ENCODE data around the gene TDRD12.

Gene TDRD12

GRCh38 chr19:32811151-32811550 lies 91.6 kb downstream of the TDRD12 start:
- Histone ChIP-seq H3K79me2 (ENCODE audit: insufficient read depth, low read depth) (no peaks in the 10 kb centered on the region), H3K4me2 (no peak overlapping the region), H4K20me1 (ENCODE audit: insufficient read depth) (no peaks in the 10 kb centered on the region), H2AFZ (ENCODE audit: low read depth) (no peak overlapping the region), H3K27me3 (ENCODE audit: insufficient read depth, low read depth) (no peaks in the 10 kb centered on the region), H3K4me1 (ENCODE audit: low read depth, poor library complexity, severe bottlenecking) (no peaks in the 10 kb centered on the region), H3K27ac (no peak overlapping the region), H3K9ac (no peak overlapping the region), H3K36me3 (ENCODE audit: insufficient read depth) (no peaks in the 10 kb centered on the region), H3K4me3 (IDR thresholded peaks at IDR 0.05; ENCODE audit: insufficient read depth, low read depth, low read length) (no peak overlapping the region)
- no peak for TF ChIP-seq CTCF (conservative IDR thresholded peaks at IDR 0.05; ENCODE audit: low read depth, low read length)

- no peak overlapping the region for H3K9ac ChIP-seq
- no peak overlapping the region for H3K4me3 ChIP-seq (IDR thresholded peaks at IDR 0.05; ENCODE audit: insufficient read depth, low read depth, low read length)
- H3K27ac ChIP-seq, result no peak overlapping the region
- H4K20me1 ChIP-seq (ENCODE audit: insufficient read depth), result no peaks in the 10 kb centered on the region
- no peaks in the 10 kb centered on the region for H3K36me3 ChIP-seq (ENCODE audit: insufficient read depth)
- no peak for TF ChIP-seq CTCF (conservative IDR thresholded peaks at IDR 0.05; ENCODE audit: low read depth, low read length)
- H2AFZ ChIP-seq (ENCODE audit: low read depth), result no peak overlapping the region
- no peak overlapping the region for H3K4me2 ChIP-seq
- no peaks in the 10 kb centered on the region for H3K79me2 ChIP-seq (ENCODE audit: insufficient read depth, low read depth)
- no peaks in the 10 kb centered on the region for H3K4me1 ChIP-seq (ENCODE audit: low read depth, poor library complexity, severe bottlenecking)
- no peaks in the 10 kb centered on the region for H3K27me3 ChIP-seq (ENCODE audit: insufficient read depth, low read depth)
Observed at GRCh38 chr19:32812036-32812435, 92.5 kb downstream of the TDRD12 start.

GRCh38 chr19:32812571-32812970 lies 93.0 kb downstream of the TDRD12 start:
- Histone ChIP-seq H3K9ac (no peak overlapping the region), H4K20me1 (ENCODE audit: insufficient read depth) (no peaks in the 10 kb centered on the region), H3K27ac (no peak overlapping the region), H3K4me2 (no peak overlapping the region), H3K36me3 (ENCODE audit: insufficient read depth) (no peaks in the 10 kb centered on the region), H3K27me3 (ENCODE audit: insufficient read depth, low read depth) (no peaks in the 10 kb centered on the region), H2AFZ (ENCODE audit: low read depth) (no peak overlapping the region), H3K79me2 (ENCODE audit: insufficient read depth, low read depth) (no peaks in the 10 kb centered on the region), H3K4me3 (IDR thresholded peaks at IDR 0.05; ENCODE audit: insufficient read depth, low read depth, low read length) (no peak overlapping the region), H3K4me1 (ENCODE audit: low read depth, poor library complexity, severe bottlenecking) (no peaks in the 10 kb centered on the region)
- TF ChIP-seq CTCF (conservative IDR thresholded peaks at IDR 0.05; ENCODE audit: low read depth, low read length), result no peak

- no peaks in the 10 kb centered on the region for H3K27me3 ChIP-seq (ENCODE audit: insufficient read depth, low read depth)
- H3K4me2 ChIP-seq, result no peak overlapping the region
- TF ChIP-seq CTCF (conservative IDR thresholded peaks at IDR 0.05; ENCODE audit: low read depth, low read length), result no peak
- H3K4me3 ChIP-seq (IDR thresholded peaks at IDR 0.05; ENCODE audit: insufficient read depth, low read depth, low read length), result no peak overlapping the region
- H2AFZ ChIP-seq (ENCODE audit: low read depth), result no peak overlapping the region
- no peak overlapping the region for H3K27ac ChIP-seq
- no peaks in the 10 kb centered on the region for H3K36me3 ChIP-seq (ENCODE audit: insufficient read depth)
- no peaks in the 10 kb centered on the region for H4K20me1 ChIP-seq (ENCODE audit: insufficient read depth)
- H3K79me2 ChIP-seq (ENCODE audit: insufficient read depth, low read depth), result no peaks in the 10 kb centered on the region
- H3K9ac ChIP-seq, result no peak overlapping the region
- no peaks in the 10 kb centered on the region for H3K4me1 ChIP-seq (ENCODE audit: low read depth, poor library complexity, severe bottlenecking)
Observed at GRCh38 chr19:32813862-32814425, 94.4 kb downstream of the TDRD12 start.
